ENCODE measurements around the gene DBNL.

The DBNL gene

GRCh38 chr7:44107961-44108767 is 63.7 kb downstream of the DBNL start:
- DNase-seq (ENCODE audit: low spot score in 2 of 2), result no peak
- no peak overlapping the region for H3K4me3 ChIP-seq
- H3K36me3 ChIP-seq (replicated peaks), result no peaks in the 10 kb centered on the region
- no peaks in the 10 kb centered on the region for H3K27me3 ChIP-seq (ENCODE audit: low read depth)
- in situ Hi-C loops (cut with MboI; ENCODE audit: low sequenced_read_pairs), result no loop called here
- H3K4me1 ChIP-seq, result no peaks in the 10 kb centered on the region
- no peaks in the 10 kb centered on the region for H3K9me3 ChIP-seq

DNA sequence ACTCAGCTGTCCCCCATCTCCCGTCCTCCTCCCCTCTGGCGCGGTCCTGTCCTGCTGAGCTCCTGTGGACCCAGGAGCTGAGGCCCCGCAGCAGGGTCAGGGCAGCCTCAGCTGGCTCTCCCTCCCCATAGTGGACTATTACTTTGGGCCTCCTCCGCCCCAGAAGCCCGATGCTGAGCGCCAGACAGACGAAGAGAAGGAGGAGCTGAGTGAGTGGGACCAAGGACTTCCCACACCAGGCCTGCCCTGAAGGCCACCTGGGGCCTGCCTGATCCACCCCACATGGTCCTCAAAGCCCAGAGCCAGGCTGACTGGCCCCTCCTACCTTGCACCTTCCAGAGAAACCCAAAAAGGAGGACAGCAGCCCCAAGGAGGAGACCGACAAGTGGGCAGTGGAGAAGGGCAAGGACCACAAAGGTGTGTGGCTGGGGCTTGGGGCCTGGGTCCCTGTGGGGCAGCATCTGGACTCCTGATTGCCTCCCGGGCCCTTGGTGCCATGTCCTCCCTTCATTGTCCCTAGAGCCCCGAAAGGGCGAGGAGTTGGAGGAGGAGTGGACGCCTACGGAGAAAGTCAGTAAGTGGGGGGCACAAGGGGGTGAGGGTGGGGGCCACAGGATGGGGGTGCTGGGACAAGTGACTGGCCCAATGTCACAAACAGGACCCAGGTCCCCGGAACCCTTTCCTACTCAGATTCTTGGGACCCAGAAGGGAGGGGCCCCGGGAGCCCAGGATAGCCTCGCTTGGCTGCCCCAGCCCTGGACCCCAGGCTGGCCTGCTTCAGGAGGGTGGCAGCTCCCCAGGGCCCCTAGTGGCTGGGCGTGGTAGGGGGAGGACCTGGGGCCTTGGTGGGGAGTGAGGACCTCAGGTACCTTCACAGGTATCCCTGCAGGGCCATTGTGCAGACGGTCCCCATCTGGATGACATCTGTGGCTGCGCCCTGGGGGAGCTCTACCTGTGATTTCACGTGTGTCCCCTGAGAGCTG is 64.6 kb downstream of the DBNL start:
- in situ Hi-C loops (cut with MboI; ENCODE audit: low sequenced_read_pairs), result no loop called here
- DNase-seq (ENCODE audit: low spot score in 2 of 2), result no peak

GRCh38 chr7:44109991-44110390 is 65.5 kb downstream of the DBNL start:
- no peaks in the 10 kb centered on the region for H3K27me3 ChIP-seq (ENCODE audit: low read depth)
- no peaks in the 10 kb centered on the region for H3K4me1 ChIP-seq
- in situ Hi-C loops (cut with MboI; ENCODE audit: low sequenced_read_pairs), result no loop called here
- H3K36me3 ChIP-seq (replicated peaks), result peaks cover 7% of the 10 kb centered on the region
- H3K9me3 ChIP-seq, result no peaks in the 10 kb centered on the region
- H3K4me3 ChIP-seq, result no peak overlapping the region
- no peak for DNase-seq (ENCODE audit: low spot score in 2 of 2)

More for the DNA sequence above, 64.6 kb downstream of the DBNL start:
- no peaks in the 10 kb centered on the region for H3K9me3 ChIP-seq
- H3K27me3 ChIP-seq (ENCODE audit: low read depth), result no peaks in the 10 kb centered on the region
- no peaks in the 10 kb centered on the region for H3K36me3 ChIP-seq (replicated peaks)
- H3K4me3 ChIP-seq, result no peak overlapping the region
- H3K4me1 ChIP-seq, result no peaks in the 10 kb centered on the region

DNA sequence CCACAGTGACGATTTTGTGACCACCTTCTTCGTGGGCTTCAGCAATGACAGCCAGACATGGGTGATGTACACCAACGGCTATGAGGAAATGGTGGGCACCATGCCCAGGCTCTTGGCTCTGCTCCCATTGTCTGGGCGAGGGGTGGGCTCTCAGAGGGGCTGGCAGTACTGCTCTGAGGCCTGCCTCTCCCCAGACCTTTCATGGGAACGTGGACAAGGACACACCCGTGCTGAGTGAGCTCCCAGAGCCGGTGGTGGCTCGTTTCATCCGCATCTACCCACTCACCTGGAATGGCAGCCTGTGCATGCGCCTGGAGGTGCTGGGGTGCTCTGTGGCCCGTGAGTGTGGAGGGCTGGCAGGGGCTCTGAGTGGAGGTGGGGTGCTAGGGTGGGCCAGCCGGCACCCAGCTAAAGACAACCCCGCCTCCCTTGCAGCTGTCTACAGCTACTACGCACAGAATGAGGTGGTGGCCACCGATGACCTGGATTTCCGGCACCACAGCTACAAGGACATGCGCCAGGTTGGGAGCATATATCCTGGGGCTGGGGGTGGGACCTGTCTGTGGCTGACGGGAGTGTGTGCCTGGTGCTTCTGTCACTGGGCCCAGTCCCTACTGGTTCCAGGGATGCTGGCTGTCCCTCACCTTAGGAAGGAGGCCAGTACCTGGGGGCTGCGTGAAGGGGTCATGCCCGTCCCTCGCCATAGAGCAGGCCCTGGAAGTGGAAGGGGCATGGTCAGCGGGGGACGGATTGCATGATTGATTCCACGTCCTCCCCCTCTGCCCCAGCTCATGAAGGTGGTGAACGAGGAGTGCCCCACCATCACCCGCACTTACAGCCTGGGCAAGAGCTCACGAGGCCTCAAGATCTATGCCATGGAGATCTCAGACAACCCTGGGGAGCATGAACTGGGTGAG is 66.5 kb downstream of the DBNL start:
- Histone ChIP-seq H3K4me1 (no peaks in the 10 kb centered on the region), H3K4me3 (no peak overlapping the region), H3K9me3 (no peaks in the 10 kb centered on the region), H3K36me3 (replicated peaks) (peaks cover 17% of the 10 kb centered on the region), H3K27me3 (ENCODE audit: low read depth) (no peaks in the 10 kb centered on the region)
- in situ Hi-C loops (cut with MboI; ENCODE audit: low sequenced_read_pairs), result no loop called here
- no peak for DNase-seq (ENCODE audit: low spot score in 2 of 2)

Data from HAP-1 (cell line).